ENCODE data around the gene COA1.

Gene COA1

GRCh38 chr7:43590862-43591557 lies 138.3 kb downstream of the COA1 start:
- H2AFZ ChIP-seq: no peak overlapping the region
- no peaks in the 10 kb centered on the region for H3K4me1 ChIP-seq
- no peak overlapping the region for H3K4me2 ChIP-seq (ENCODE audit: low read length)
- H3K4me3 ChIP-seq (ENCODE audit: low read depth, low read length): no peak overlapping the region
- TF ChIP-seq CTCF (IDR thresholded peaks at IDR 0.05): no peak
- H3K27me3 ChIP-seq (ENCODE audit: control insufficient read depth, insufficient read depth, low read length): no peaks in the 10 kb centered on the region
- peaks cover 29% of the 10 kb centered on the region for H3K79me2 ChIP-seq
- H3K9ac ChIP-seq: no peak overlapping the region
- no peak overlapping the region for H3K27ac ChIP-seq
- H3K9me3 ChIP-seq (ENCODE audit: control insufficient read depth, low read length): no peaks in the 10 kb centered on the region
- no peaks in the 10 kb centered on the region for H3K36me3 ChIP-seq (ENCODE audit: control insufficient read depth, insufficient read depth, low read length)

- H3K4me1 ChIP-seq: no peaks in the 10 kb centered on the region
- H3K27me3 ChIP-seq (ENCODE audit: control insufficient read depth, insufficient read depth, low read length): no peaks in the 10 kb centered on the region
- no peak overlapping the region for H3K4me2 ChIP-seq (ENCODE audit: low read length)
- H2AFZ ChIP-seq: no peak overlapping the region
- no peaks in the 10 kb centered on the region for H3K36me3 ChIP-seq (ENCODE audit: control insufficient read depth, insufficient read depth, low read length)
- no peak overlapping the region for H3K9ac ChIP-seq
- no peaks in the 10 kb centered on the region for H3K9me3 ChIP-seq (ENCODE audit: control insufficient read depth, low read length)
- no peak overlapping the region for H3K27ac ChIP-seq
- TF ChIP-seq CTCF (IDR thresholded peaks at IDR 0.05): no peak
- H3K4me3 ChIP-seq (ENCODE audit: low read depth, low read length): no peak overlapping the region
- H3K79me2 ChIP-seq: peaks cover 30% of the 10 kb centered on the region
These were observed 139.6 kb downstream of the COA1 start for GRCh38 chr7:43589728-43590127.

Data from parathyroid adenoma (tissue), 2 donors.